ENCODE measurements around the gene EPB41L4A.

The EPB41L4A gene

DNA sequence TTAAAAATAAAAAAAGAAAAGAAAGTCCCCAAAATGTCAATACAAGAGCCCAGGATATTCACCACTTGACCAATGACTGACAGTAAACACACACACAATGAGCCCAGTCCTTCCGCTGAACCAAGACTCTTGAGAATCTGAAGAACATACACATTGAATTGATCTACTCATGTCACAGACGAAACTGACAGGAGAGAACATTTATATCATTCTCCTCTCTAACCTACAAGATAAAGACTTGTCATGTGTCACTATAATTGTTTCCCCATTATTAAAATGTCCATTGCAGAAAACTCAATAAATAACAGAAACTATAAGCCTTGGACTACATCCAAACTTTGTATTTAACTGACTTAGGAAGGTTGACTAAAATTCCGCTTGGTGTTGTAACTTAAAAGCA, 296.7 kb downstream of the EPB41L4A start:
- H3K27ac ChIP-seq (replicated peaks) = no peak overlapping the region
- H3K27me3 ChIP-seq (ENCODE audit: insufficient read depth, poor library complexity, severe bottlenecking) = no peaks in the 10 kb centered on the region
- no peak for DNase-seq (ENCODE audit: low read depth in 1 of 2, low spot score in 1 of 2)
- TF ChIP-seq CTCF (IDR thresholded peaks at IDR 0.05; ENCODE audit: insufficient read depth, low read length) (no peak), GABPA (IDR thresholded peaks at IDR 0.05; ENCODE audit: low read depth) (no peak)
- TF ChIP-seq, protein P1, sequence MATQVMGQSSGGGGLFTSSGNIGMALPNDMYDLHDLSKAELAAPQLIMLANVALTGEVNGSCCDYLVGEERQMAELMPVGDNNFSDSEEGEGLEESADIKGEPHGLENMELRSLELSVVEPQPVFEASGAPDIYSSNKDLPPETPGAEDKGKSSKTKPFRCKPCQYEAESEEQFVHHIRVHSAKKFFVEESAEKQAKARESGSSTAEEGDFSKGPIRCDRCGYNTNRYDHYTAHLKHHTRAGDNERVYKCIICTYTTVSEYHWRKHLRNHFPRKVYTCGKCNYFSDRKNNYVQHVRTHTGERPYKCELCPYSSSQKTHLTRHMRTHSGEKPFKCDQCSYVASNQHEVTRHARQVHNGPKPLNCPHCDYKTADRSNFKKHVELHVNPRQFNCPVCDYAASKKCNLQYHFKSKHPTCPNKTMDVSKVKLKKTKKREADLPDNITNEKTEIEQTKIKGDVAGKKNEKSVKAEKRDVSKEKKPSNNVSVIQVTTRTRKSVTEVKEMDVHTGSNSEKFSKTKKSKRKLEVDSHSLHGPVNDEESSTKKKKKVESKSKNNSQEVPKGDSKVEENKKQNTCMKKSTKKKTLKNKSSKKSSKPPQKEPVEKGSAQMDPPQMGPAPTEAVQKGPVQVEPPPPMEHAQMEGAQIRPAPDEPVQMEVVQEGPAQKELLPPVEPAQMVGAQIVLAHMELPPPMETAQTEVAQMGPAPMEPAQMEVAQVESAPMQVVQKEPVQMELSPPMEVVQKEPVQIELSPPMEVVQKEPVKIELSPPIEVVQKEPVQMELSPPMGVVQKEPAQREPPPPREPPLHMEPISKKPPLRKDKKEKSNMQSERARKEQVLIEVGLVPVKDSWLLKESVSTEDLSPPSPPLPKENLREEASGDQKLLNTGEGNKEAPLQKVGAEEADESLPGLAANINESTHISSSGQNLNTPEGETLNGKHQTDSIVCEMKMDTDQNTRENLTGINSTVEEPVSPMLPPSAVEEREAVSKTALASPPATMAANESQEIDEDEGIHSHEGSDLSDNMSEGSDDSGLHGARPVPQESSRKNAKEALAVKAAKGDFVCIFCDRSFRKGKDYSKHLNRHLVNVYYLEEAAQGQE (IDR thresholded peaks at IDR 0.05; ENCODE audit: insufficient replicate concordance, low read depth) = no peak
- no peak overlapping the region for H3K4me3 ChIP-seq (replicated peaks; ENCODE audit: insufficient read depth, low read length)

- TF ChIP-seq CTCF (IDR thresholded peaks at IDR 0.05; ENCODE audit: insufficient read depth, low read length) (no peak), SPI1 (IDR thresholded peaks at IDR 0.05; ENCODE audit: borderline replicate concordance, low read depth) (no peak), GABPA (IDR thresholded peaks at IDR 0.05; ENCODE audit: low read depth) (no peak), POLR2AphosphoS5 (IDR thresholded peaks at IDR 0.05; ENCODE audit: low read depth) (no peak)
- TF ChIP-seq, protein P1 (IDR thresholded peaks at IDR 0.05; ENCODE audit: insufficient replicate concordance, low read depth) = no peak
- DNase-seq (ENCODE audit: low read depth in 1 of 2, low spot score in 1 of 2) = no peak
Measured at GRCh38 chr5:112121258-112121657, 297.8 kb downstream of the EPB41L4A start.

GRCh38 chr5:112119969-112120368, 299.1 kb downstream of the EPB41L4A start:
- Histone ChIP-seq H3K27ac (replicated peaks) (no peak overlapping the region), H3K4me3 (replicated peaks; ENCODE audit: insufficient read depth, low read length) (no peak overlapping the region), H3K27me3 (ENCODE audit: insufficient read depth, poor library complexity, severe bottlenecking) (no peaks in the 10 kb centered on the region)
- TF ChIP-seq CTCF (IDR thresholded peaks at IDR 0.05; ENCODE audit: insufficient read depth, low read length) = no peak
- peak in 1 of 2 experiments; percentile 6 for DNase-seq (ENCODE audit: low read depth in 1 of 2, low spot score in 1 of 2)

More at GRCh38 chr5:112121258-112121657, 297.8 kb downstream of the EPB41L4A start:
- Histone ChIP-seq H3K27ac (replicated peaks) (no peak overlapping the region), H3K4me3 (replicated peaks; ENCODE audit: insufficient read depth, low read length) (no peak overlapping the region), H3K27me3 (ENCODE audit: insufficient read depth, poor library complexity, severe bottlenecking) (no peaks in the 10 kb centered on the region)

GRCh38 chr5:112119508-112119907, 299.6 kb downstream of the EPB41L4A start:
- TF ChIP-seq CTCF (IDR thresholded peaks at IDR 0.05; ENCODE audit: insufficient read depth, low read length) = no peak
- TF ChIP-seq SPI1 (IDR thresholded peaks at IDR 0.05; ENCODE audit: borderline replicate concordance, low read depth) = peak; percentile 23; the same call in 1 of the 2 replicates
- peak; percentile 17 to 40 for DNase-seq (ENCODE audit: low read depth in 1 of 2, low spot score in 1 of 2)
- no peaks in the 10 kb centered on the region for H3K27me3 ChIP-seq (ENCODE audit: insufficient read depth, poor library complexity, severe bottlenecking)

More at GRCh38 chr5:112119508-112119907, 299.6 kb downstream of the EPB41L4A start:
- Histone ChIP-seq H3K27ac (replicated peaks) (no peak overlapping the region), H3K4me3 (replicated peaks; ENCODE audit: insufficient read depth, low read length) (no peak overlapping the region)

All from HL-60 (cell line).